HL-60 (cell line): Measurements from ENCODE around the gene RBM15B.

Experiments
- POLR2AphosphoS5 ChIP-seq: IDR thresholded peaks from 2 replicates; pipeline ENCODE4 v1.6.1; 2012; ENCODE audit warnings: low read depth
- TF ChIP-seq, protein P1 (sequence below): IDR thresholded peaks from one replicate; pipeline ENCODE4 v1.5.1; 2011; ENCODE audit warnings: low read length, control low read depth, inconsistent platforms; ENCODE audit not compliant: insufficient read depth
- TF ChIP-seq, protein P2 (sequence below): IDR thresholded peaks from 2 replicates; pipeline ENCODE4 v1.6.1; 2012; ENCODE audit warnings: low read depth; ENCODE audit not compliant: insufficient replicate concordance

- TF ChIP-seq, protein P1, sequence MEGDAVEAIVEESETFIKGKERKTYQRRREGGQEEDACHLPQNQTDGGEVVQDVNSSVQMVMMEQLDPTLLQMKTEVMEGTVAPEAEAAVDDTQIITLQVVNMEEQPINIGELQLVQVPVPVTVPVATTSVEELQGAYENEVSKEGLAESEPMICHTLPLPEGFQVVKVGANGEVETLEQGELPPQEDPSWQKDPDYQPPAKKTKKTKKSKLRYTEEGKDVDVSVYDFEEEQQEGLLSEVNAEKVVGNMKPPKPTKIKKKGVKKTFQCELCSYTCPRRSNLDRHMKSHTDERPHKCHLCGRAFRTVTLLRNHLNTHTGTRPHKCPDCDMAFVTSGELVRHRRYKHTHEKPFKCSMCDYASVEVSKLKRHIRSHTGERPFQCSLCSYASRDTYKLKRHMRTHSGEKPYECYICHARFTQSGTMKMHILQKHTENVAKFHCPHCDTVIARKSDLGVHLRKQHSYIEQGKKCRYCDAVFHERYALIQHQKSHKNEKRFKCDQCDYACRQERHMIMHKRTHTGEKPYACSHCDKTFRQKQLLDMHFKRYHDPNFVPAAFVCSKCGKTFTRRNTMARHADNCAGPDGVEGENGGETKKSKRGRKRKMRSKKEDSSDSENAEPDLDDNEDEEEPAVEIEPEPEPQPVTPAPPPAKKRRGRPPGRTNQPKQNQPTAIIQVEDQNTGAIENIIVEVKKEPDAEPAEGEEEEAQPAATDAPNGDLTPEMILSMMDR, result peak; percentile 49
- TF ChIP-seq, protein P2, sequence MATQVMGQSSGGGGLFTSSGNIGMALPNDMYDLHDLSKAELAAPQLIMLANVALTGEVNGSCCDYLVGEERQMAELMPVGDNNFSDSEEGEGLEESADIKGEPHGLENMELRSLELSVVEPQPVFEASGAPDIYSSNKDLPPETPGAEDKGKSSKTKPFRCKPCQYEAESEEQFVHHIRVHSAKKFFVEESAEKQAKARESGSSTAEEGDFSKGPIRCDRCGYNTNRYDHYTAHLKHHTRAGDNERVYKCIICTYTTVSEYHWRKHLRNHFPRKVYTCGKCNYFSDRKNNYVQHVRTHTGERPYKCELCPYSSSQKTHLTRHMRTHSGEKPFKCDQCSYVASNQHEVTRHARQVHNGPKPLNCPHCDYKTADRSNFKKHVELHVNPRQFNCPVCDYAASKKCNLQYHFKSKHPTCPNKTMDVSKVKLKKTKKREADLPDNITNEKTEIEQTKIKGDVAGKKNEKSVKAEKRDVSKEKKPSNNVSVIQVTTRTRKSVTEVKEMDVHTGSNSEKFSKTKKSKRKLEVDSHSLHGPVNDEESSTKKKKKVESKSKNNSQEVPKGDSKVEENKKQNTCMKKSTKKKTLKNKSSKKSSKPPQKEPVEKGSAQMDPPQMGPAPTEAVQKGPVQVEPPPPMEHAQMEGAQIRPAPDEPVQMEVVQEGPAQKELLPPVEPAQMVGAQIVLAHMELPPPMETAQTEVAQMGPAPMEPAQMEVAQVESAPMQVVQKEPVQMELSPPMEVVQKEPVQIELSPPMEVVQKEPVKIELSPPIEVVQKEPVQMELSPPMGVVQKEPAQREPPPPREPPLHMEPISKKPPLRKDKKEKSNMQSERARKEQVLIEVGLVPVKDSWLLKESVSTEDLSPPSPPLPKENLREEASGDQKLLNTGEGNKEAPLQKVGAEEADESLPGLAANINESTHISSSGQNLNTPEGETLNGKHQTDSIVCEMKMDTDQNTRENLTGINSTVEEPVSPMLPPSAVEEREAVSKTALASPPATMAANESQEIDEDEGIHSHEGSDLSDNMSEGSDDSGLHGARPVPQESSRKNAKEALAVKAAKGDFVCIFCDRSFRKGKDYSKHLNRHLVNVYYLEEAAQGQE, result no peak
- no peak for TF ChIP-seq POLR2AphosphoS5
Observed at GRCh38 chr3:51371943-51372557, 19.0 kb upstream of the RBM15B start.
